Neural crest cell (in vitro differentiated cells): ENCODE data around the gene TMEM263. TPM values are rescaled to one million over a fixed set of nuclear protein-coding genes. Genes with fewer than 3 reads are reported as not detected.
"Not testable (repeated sequence)": the region's sequence is repeated elsewhere in the genome, so short reads cannot be mapped to it uniquely, and the experiment has no call there.

Source experiments
- DNase-seq: peaks from one replicate; pipeline ENCODE4 v3.0.0; 2021; ENCODE audit warnings: low read depth, mixed read lengths, low spot score
- H3K27ac Mint-ChIP-seq: one replicate; pipeline ENCODE4 v1.8.0; 2021; ENCODE audit warnings: mild to moderate bottlenecking, mixed read lengths; ENCODE audit not compliant: unreplicated experiment
- H3K27me3 Mint-ChIP-seq: 2 replicates; pipeline ENCODE4 v1.8.0; 2021; ENCODE audit warnings: low read depth, mild to moderate bottlenecking, mixed read lengths
- H3K36me3 Mint-ChIP-seq: 2 replicates; pipeline ENCODE4 v1.8.0; 2021; ENCODE audit warnings: low read depth, mild to moderate bottlenecking, mixed read lengths
- H3K4me1 Mint-ChIP-seq: 2 replicates; pipeline ENCODE4 v1.8.0; 2021; ENCODE audit warnings: mixed read lengths
- H3K4me3 Mint-ChIP-seq: one replicate; pipeline ENCODE4 v1.8.0; 2021; ENCODE audit warnings: mild to moderate bottlenecking, mixed read lengths
- H3K9me3 Mint-ChIP-seq: 2 replicates; pipeline ENCODE4 v1.8.0; 2021; ENCODE audit warnings: mixed read lengths
- CTCF ChIP-seq: fragments of 200-600 bp; sonication (generic); conservative IDR thresholded peaks from 2 replicates; pipeline ENCODE4 v1.5.0; 2021; ENCODE audit warnings: antibody characterized with exemption, mild to moderate bottlenecking
- total RNA-seq: library from RNA; stranded (reverse); gene quantifications from 2 replicates; pipeline ENCODE4 v1.2.1, GENCODE V29; 2021

TMEM263 gene
- total RNA-seq, 1 donor from 2014 or later: 27.9 TPM

GRCh38 chr12:106917503-106917902 is 38.2 kb upstream of the TMEM263 start:
- Mint-ChIP-seq H3K36me3 (no peaks in the 10 kb centered on the region), H3K4me3 (peak overlapping the region; percentile 38), H3K27me3 (no peaks in the 10 kb centered on the region), H3K9me3 (no peaks in the 10 kb centered on the region), H3K27ac (peak overlapping the region; percentile 39), H3K4me1 (peaks cover 51% of the 10 kb centered on the region)
- no peak for TF ChIP-seq CTCF
- peak; percentile 22 for DNase-seq

- Mint-ChIP-seq H3K36me3 (no peaks in the 10 kb centered on the region), H3K27me3 (no peaks in the 10 kb centered on the region), H3K4me3 (peak overlapping the region; percentile 32), H3K4me1 (peaks cover 42% of the 10 kb centered on the region), H3K27ac (no peak overlapping the region), H3K9me3 (no peaks in the 10 kb centered on the region)
- DNase-seq: peak; percentile 28
- peak; percentile 71 for TF ChIP-seq CTCF
Measured at GRCh38 chr12:106918746-106919145, 37.0 kb upstream of the TMEM263 start.

- Mint-ChIP-seq H3K27ac (no peak overlapping the region), H3K36me3 (no peaks in the 10 kb centered on the region), H3K4me3 (no peak overlapping the region), H3K9me3 (peaks cover 5% of the 10 kb centered on the region), H3K4me1 (peaks cover 41% of the 10 kb centered on the region), H3K27me3 (no peaks in the 10 kb centered on the region)
- peak; percentile 33 for DNase-seq
- TF ChIP-seq CTCF: peak; percentile 93
Measured at GRCh38 chr12:106919910-106920544, 35.7 kb upstream of the TMEM263 start.

- not testable (repeated sequence) for DNase-seq, H3K9me3 Mint-ChIP-seq, H3K27ac Mint-ChIP-seq, H3K36me3 Mint-ChIP-seq, H3K27me3 Mint-ChIP-seq, H3K4me3 Mint-ChIP-seq
- peaks cover 27% of the 10 kb centered on the region for H3K4me1 Mint-ChIP-seq
Measured at GRCh38 chr12:106921976-106922375, 33.7 kb upstream of the TMEM263 start.

- not testable (repeated sequence) for H3K4me3 Mint-ChIP-seq, H3K27ac Mint-ChIP-seq, H3K36me3 Mint-ChIP-seq, H3K27me3 Mint-ChIP-seq, H3K9me3 Mint-ChIP-seq, DNase-seq
- H3K4me1 Mint-ChIP-seq: peaks cover 11% of the 10 kb centered on the region
Measured at GRCh38 chr12:106923594-106923993, 32.1 kb upstream of the TMEM263 start.

- peaks cover 2% of the 10 kb centered on the region for H3K27me3 Mint-ChIP-seq
- H3K4me3 Mint-ChIP-seq: no peak overlapping the region
- H3K27ac Mint-ChIP-seq: no peak overlapping the region
- no peak for DNase-seq
- peaks cover 4% of the 10 kb centered on the region for H3K4me1 Mint-ChIP-seq
- no peak for TF ChIP-seq CTCF
- no peaks in the 10 kb centered on the region for H3K36me3 Mint-ChIP-seq
- peaks cover 5% of the 10 kb centered on the region for H3K9me3 Mint-ChIP-seq
Measured at GRCh38 chr12:106924268-106924861, 31.3 kb upstream of the TMEM263 start.
